Measurements from ENCODE around the gene ENOX1. TPM values are rescaled to one million over a fixed set of nuclear protein-coding genes. Genes with fewer than 3 reads are reported as not detected.

The ENOX1 gene
- total and polyA plus RNA-seq, 9 donors, result 10.1 to 17.5 (median 12.2) TPM

DNA sequence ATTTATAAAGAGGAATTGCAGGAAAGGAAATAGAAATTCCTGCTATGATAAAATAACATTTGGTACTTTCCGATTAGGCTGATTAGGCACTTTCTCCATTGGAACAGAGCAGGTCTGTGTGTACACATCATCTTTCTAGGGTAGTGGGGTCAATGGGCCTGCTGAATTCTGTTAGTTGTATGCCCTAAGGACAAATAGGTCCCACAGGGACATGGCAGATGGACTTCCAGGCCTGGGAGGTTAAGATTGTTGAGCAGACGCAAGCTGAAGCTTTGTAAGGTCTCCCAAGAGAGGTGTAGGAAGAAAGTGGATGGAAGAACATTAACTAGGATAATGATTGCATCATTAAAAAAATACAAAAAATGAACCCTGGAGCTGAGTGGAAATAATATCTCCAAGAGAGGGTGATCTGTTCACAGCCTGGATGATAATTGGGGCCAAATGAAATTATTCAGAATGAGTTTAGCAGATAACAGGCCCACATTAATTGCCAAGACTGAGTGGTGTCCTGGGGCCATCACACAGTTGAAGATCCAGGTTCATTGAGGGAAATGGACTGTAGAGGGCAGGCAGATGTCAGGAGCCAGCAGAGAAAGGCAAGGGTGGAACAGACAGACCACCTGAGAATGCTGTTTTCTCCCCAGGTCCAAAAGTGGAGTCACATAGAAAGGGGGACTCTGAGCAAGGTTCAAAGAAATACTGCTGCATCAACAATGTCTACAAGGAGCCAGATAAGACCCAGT is 548.3 kb downstream of the ENOX1 start:
- Histone ChIP-seq H3K4me3 (ENCODE audit: low read length) (no peak overlapping the region), H3K4me1 (ENCODE audit: control insufficient read depth, insufficient read depth, low read length) (no peaks in the 10 kb centered on the region), H3K36me3 (ENCODE audit: control insufficient read depth, insufficient read depth, low read length) (peaks cover 3% of the 10 kb centered on the region), H3K27ac (ENCODE audit: low read length) (no peak overlapping the region), H3K9me3 (replicated peaks; ENCODE audit: control insufficient read depth, low read depth, low read length) (no peaks in the 10 kb centered on the region), H3K27me3 (ENCODE audit: control insufficient read depth, insufficient read depth, low read length) (no peaks in the 10 kb centered on the region)
- 86% methylated on average over 1 of the region's 2 CpGs for WGBS (ENCODE audit: insufficient coverage)
- DNase-seq, result no peak

DNA sequence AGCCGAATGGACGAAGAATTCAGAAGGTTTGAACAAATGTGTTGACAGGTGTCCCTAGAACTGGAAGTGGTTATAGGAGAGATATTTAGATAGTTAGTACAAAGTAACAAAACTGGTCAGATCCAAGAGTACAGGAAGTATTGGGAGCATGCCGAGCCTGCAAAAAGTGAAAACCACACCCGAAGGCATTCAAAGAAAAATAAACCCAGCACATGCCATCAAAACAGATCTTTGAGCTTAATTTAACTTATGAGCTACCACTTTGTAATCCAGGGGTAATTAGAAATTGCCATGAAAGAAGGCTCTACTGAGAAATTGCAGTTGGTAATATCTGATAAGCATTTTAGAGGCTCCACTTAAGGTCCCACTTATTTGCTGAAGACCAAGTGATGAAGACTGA is 549.2 kb downstream of the ENOX1 start:
- Histone ChIP-seq H3K4me1 (ENCODE audit: control insufficient read depth, insufficient read depth, low read length) (no peaks in the 10 kb centered on the region), H3K9me3 (replicated peaks; ENCODE audit: control insufficient read depth, low read depth, low read length) (no peaks in the 10 kb centered on the region), H3K27me3 (ENCODE audit: control insufficient read depth, insufficient read depth, low read length) (no peaks in the 10 kb centered on the region), H3K4me3 (ENCODE audit: low read length) (no peak overlapping the region), H3K27ac (ENCODE audit: low read length) (no peak overlapping the region), H3K36me3 (ENCODE audit: control insufficient read depth, insufficient read depth, low read length) (peaks cover 3% of the 10 kb centered on the region)
- DNase-seq, result no peak
- WGBS (ENCODE audit: insufficient coverage), result 95% methylated on average over 2 of the region's 4 CpGs

DNA sequence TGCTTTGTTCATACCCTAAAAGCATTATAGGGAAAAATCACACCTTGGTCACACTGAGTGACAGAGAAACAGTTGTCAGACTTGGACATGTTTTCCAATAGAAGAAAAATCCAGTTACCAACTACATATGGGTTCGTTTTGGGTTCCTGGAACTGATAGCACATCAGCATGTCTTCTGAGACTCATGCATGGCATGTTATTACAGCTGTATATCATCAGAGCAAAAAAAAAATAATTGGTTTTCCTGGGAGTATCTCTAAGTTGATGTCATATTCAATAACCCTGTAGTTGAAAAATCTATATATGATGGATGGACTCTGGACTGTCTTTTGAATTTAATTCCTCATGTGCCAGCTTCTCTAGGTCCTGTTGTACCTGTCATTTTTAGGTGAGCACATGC is 551.7 kb downstream of the ENOX1 start:
- Histone ChIP-seq H3K4me1 (ENCODE audit: control insufficient read depth, insufficient read depth, low read length) (peaks cover 5% of the 10 kb centered on the region), H3K9me3 (replicated peaks; ENCODE audit: control insufficient read depth, low read depth, low read length) (no peaks in the 10 kb centered on the region), H3K36me3 (ENCODE audit: control insufficient read depth, insufficient read depth, low read length) (peaks cover 3% of the 10 kb centered on the region), H3K4me3 (ENCODE audit: low read length) (no peak overlapping the region), H3K27me3 (ENCODE audit: control insufficient read depth, insufficient read depth, low read length) (no peaks in the 10 kb centered on the region), H3K27ac (ENCODE audit: low read length) (no peak overlapping the region)
- no peak for DNase-seq
- WGBS (ENCODE audit: insufficient coverage), result no CpG with 5 or more reads among the region's 1 CpG

DNA sequence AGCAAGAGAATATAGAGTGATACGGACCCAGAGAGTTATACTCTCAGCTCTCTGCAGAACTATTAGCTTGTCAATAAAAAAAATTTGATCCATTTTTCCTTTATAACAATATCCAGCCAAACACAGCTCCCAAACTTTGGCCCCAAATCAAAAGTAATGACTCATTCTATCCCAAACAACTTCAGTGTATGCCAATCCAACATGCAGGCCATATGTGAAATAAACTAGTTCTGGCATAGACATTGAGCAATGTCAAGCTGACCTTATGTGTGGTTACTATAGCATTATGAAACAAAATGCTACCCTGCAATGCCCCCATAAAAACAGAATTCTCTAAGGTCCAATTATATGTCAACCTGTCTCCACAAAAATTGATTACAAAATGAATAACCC is 553.9 kb downstream of the ENOX1 start:
- Histone ChIP-seq H3K4me1 (ENCODE audit: control insufficient read depth, insufficient read depth, low read length) (peaks cover 5% of the 10 kb centered on the region), H3K9me3 (replicated peaks; ENCODE audit: control insufficient read depth, low read depth, low read length) (no peaks in the 10 kb centered on the region), H3K27me3 (ENCODE audit: control insufficient read depth, insufficient read depth, low read length) (no peaks in the 10 kb centered on the region), H3K4me3 (ENCODE audit: low read length) (no peak overlapping the region), H3K36me3 (ENCODE audit: control insufficient read depth, insufficient read depth, low read length) (peaks cover 3% of the 10 kb centered on the region), H3K27ac (ENCODE audit: low read length) (no peak overlapping the region)
- peak; percentile 68 for DNase-seq
- WGBS (ENCODE audit: insufficient coverage), result no CpG with 5 or more reads among the region's 1 CpG

DNA sequence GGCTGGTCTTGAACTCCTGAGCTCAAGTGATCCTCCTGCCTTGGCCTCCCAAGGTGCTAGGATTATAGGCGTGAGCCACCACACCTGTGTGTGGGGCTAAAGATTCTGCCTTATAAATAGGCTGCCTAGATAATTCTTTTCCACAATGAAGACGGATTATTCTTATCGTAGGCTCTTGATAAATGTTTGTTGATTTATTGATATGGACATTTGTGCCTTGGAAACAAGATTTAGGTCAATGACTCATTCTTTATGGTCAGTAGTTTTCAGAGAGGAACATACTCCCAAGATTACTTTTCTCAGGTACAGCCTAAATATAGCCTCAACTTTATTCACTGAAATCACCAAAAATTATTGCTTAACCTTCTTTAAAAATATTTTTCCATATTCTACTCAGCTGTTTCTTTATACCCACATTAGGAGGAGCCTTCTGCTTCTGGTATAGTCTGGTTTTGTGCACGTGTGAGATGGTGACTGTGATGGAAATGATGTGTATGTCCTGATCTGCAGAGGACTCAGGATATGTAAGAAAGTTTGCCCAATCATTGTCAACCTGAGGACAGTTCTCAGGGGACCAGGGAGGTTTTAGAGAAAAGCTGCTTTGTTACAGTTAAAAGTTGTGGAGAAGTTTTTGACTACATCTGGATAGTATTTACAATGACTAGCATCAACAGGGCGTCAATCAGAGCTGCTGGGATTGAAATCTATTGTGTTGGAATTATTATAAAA is 554.5 kb downstream of the ENOX1 start:
- Histone ChIP-seq H3K4me1 (ENCODE audit: control insufficient read depth, insufficient read depth, low read length) (peaks cover 5% of the 10 kb centered on the region), H3K9me3 (replicated peaks; ENCODE audit: control insufficient read depth, low read depth, low read length) (no peaks in the 10 kb centered on the region)
- 60% methylated on average over 1 of the region's 5 CpGs for WGBS (ENCODE audit: insufficient coverage)

DNA sequence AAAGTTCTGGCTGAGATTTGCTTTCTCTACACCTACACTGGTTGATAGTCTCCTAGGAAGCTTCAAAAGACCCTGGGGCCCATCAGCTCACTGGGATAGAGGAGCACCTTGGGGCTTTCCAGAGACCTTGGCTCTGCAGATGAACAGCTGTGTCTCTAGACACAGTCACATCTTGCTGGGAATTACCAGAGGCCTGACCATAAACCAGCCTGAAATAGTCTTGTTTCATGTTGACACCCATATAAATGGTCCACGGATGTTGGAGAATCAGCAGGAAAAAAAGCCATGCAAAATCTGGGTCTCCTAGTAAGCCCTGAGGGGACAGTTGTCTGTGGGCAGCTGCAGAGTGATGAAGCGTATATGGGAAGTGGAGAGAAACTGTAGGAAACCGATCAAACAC is 555.8 kb downstream of the ENOX1 start:
- Histone ChIP-seq H3K27ac (ENCODE audit: low read length) (no peak overlapping the region), H3K9me3 (replicated peaks; ENCODE audit: control insufficient read depth, low read depth, low read length) (no peaks in the 10 kb centered on the region), H3K27me3 (ENCODE audit: control insufficient read depth, insufficient read depth, low read length) (no peaks in the 10 kb centered on the region), H3K4me3 (ENCODE audit: low read length) (no peak overlapping the region), H3K36me3 (ENCODE audit: control insufficient read depth, insufficient read depth, low read length) (peaks cover 2% of the 10 kb centered on the region), H3K4me1 (ENCODE audit: control insufficient read depth, insufficient read depth, low read length) (peaks cover 5% of the 10 kb centered on the region)
- WGBS (ENCODE audit: insufficient coverage), result 25% methylated on average over 1 of the region's 3 CpGs
- DNase-seq, result peak; percentile 25

More for the DNA sequence above, 554.5 kb downstream of the ENOX1 start:
- no peak overlapping the region for H3K27ac ChIP-seq (ENCODE audit: low read length)
- DNase-seq, result no peak
- H3K4me3 ChIP-seq (ENCODE audit: low read length), result no peak overlapping the region
- H3K27me3 ChIP-seq (ENCODE audit: control insufficient read depth, insufficient read depth, low read length), result no peaks in the 10 kb centered on the region
- peaks cover 3% of the 10 kb centered on the region for H3K36me3 ChIP-seq (ENCODE audit: control insufficient read depth, insufficient read depth, low read length)

DNA sequence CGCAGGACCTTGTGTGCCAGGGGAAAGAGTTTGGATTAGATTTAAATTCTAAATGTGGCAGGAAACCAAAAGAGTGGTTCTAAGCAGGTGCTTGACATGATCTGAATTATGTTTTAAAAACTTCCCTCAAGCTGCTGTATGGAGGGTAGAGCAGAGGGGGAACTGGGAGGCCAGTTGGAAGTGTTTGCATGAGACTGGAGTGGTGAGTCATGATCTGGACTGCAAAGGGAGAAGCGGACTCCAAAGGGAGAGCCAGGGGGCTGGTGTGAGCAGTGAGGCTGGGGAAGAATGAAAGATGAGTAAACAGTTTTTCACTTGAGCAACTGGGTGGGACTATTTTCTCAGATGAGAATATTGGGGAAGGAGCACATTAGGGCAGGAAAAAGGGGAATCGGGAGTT is 557.3 kb downstream of the ENOX1 start:
- no peak for DNase-seq
- Histone ChIP-seq H3K27me3 (ENCODE audit: control insufficient read depth, insufficient read depth, low read length) (no peaks in the 10 kb centered on the region), H3K9me3 (replicated peaks; ENCODE audit: control insufficient read depth, low read depth, low read length) (no peaks in the 10 kb centered on the region), H3K36me3 (ENCODE audit: control insufficient read depth, insufficient read depth, low read length) (no peaks in the 10 kb centered on the region), H3K4me1 (ENCODE audit: control insufficient read depth, insufficient read depth, low read length) (peaks cover 5% of the 10 kb centered on the region), H3K4me3 (ENCODE audit: low read length) (no peak overlapping the region), H3K27ac (ENCODE audit: low read length) (no peak overlapping the region)
- WGBS (ENCODE audit: insufficient coverage), result 53% methylated on average over 3 of the region's 3 CpGs

DNA sequence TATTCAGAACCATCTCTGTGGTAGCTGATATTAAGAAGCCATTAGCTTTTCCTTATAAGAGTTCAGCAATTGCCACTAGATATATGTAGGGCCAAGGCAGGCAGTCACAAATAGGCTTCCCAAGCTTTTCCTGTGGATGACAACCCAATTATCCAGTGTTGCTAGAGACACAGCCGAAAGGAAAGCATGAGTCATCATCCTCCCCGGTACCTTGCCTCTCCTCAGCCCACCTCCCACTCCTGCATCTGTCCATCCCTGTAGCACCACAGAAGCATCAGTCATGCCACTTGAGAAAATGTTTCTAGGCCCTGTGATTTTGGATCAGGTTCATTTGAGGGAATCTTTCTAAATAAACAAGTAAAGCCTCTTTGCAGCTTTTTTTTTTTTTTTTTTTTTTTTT is 559.1 kb downstream of the ENOX1 start:
- WGBS (ENCODE audit: insufficient coverage), result 63% methylated on average over 1 of the region's 2 CpGs
- H3K27ac ChIP-seq (ENCODE audit: low read length), result no peak overlapping the region
- H3K27me3 ChIP-seq (ENCODE audit: control insufficient read depth, insufficient read depth, low read length), result no peaks in the 10 kb centered on the region
- peaks cover 3% of the 10 kb centered on the region for H3K36me3 ChIP-seq (ENCODE audit: control insufficient read depth, insufficient read depth, low read length)
- no peak overlapping the region for H3K4me3 ChIP-seq (ENCODE audit: low read length)
- peaks cover 5% of the 10 kb centered on the region for H3K4me1 ChIP-seq (ENCODE audit: control insufficient read depth, insufficient read depth, low read length)
- no peak for DNase-seq
- no peaks in the 10 kb centered on the region for H3K9me3 ChIP-seq (replicated peaks; ENCODE audit: control insufficient read depth, low read depth, low read length)

DNA sequence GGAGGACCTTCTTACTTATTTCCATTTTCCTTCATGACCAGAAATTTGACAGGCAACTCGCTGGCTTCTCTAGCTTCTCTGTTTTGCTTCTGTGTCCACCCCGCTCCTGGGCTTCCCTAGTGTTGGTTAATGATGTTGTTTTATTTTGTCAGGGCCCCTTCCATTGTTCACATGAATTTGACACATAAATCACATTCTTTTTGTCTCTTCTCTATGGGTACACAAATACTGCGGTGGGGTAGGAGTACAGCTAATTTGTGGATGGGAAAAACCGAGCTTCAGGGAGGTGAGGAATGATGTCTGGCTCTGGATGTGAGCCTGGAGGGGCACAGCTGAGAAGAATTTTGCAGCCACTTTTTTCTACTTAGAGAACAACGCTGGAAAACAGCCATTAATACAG is 563.6 kb downstream of the ENOX1 start:
- H3K9me3 ChIP-seq (replicated peaks; ENCODE audit: control insufficient read depth, low read depth, low read length), result no peaks in the 10 kb centered on the region
- no CpG with 5 or more reads among the region's 5 CpGs for WGBS (ENCODE audit: insufficient coverage)
- H3K27ac ChIP-seq (ENCODE audit: low read length), result no peak overlapping the region
- H3K27me3 ChIP-seq (ENCODE audit: control insufficient read depth, insufficient read depth, low read length), result no peaks in the 10 kb centered on the region
- no peak overlapping the region for H3K4me3 ChIP-seq (ENCODE audit: low read length)
- H3K4me1 ChIP-seq (ENCODE audit: control insufficient read depth, insufficient read depth, low read length), result no peaks in the 10 kb centered on the region
- DNase-seq, result no peak
- H3K36me3 ChIP-seq (ENCODE audit: control insufficient read depth, insufficient read depth, low read length), result peaks cover 3% of the 10 kb centered on the region

DNA sequence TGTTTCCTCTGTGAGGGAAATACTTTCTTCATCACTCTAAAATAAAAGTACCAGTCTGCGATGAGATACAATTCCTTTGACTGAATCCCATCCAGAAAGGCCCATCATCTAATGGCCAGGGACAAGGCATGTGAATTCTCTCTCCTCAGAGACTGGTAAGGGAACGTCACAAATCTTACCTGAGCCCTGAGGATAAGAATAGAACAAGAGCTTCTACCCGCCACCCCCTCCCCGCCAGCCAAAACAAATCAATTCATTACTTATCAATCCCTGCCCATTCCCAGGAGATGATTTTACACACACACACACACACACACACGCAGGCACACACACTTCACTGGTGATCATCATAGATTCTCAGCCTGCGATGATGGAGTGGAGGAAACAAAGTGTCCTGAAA is 564.7 kb downstream of the ENOX1 start:
- Histone ChIP-seq H3K4me1 (ENCODE audit: control insufficient read depth, insufficient read depth, low read length) (no peaks in the 10 kb centered on the region), H3K27me3 (ENCODE audit: control insufficient read depth, insufficient read depth, low read length) (no peaks in the 10 kb centered on the region), H3K9me3 (replicated peaks; ENCODE audit: control insufficient read depth, low read depth, low read length) (no peaks in the 10 kb centered on the region), H3K36me3 (ENCODE audit: control insufficient read depth, insufficient read depth, low read length) (peaks cover 3% of the 10 kb centered on the region), H3K4me3 (ENCODE audit: low read length) (no peak overlapping the region), H3K27ac (ENCODE audit: low read length) (no peak overlapping the region)
- WGBS (ENCODE audit: insufficient coverage), result 90% methylated on average over 2 of the region's 6 CpGs
- no peak for DNase-seq

Data from muscle of leg (tissue), 11 donors.